Brain microvascular endothelial cell (primary cell): Measurements from ENCODE around the gene F11.

ENCODE experiments used
- DNase-seq: peaks from one replicate; pipeline ENCODE4 v3.0.0-alpha.2; 2020
- H3K27ac ChIP-seq: fragments of 250-450 bp; sonication (Bioruptor Pico); 2 replicates; pipeline ENCODE4 v1.5.1; 2020; ENCODE audit warnings: mild to moderate bottlenecking, moderate library complexity
- H3K27me3 ChIP-seq: fragments of 250-450 bp; sonication (Bioruptor Pico); replicated peaks from 2 replicates; pipeline ENCODE4 v1.5.1; 2020; ENCODE audit warnings: mild to moderate bottlenecking
- H3K36me3 ChIP-seq: fragments of 250-450 bp; sonication (Bioruptor Pico); replicated peaks from 2 replicates; pipeline ENCODE4 v1.5.1; 2020; ENCODE audit warnings: mild to moderate bottlenecking
- H3K4me3 ChIP-seq: 2 replicates; pipeline ENCODE4 v1.5.1; 2011; ENCODE audit warnings: low read depth, mild to moderate bottlenecking, control low read depth, low read length, moderate library complexity
- CTCF ChIP-seq: IDR thresholded peaks from 2 replicates; pipeline ENCODE4 v1.5.1; 2011; ENCODE audit warnings: low read depth, mild to moderate bottlenecking, moderate library complexity, low read length, control low read depth, inconsistent platforms; ENCODE audit errors: missing control alignments
- in situ Hi-C: cut with HindIII; loops from 2 replicates; pipeline ENCODE4 v1.10.0; 2017; ENCODE audit warnings: low sequenced_read_pairs, low pct_ligation_motif_present

The F11 gene

GRCh38 chr4:186299291-186299690 lies 33.3 kb downstream of the F11 start:
- DNase-seq: no peak
- no peak overlapping the region for H3K27ac ChIP-seq
- no peaks in the 10 kb centered on the region for H3K36me3 ChIP-seq
- H3K4me3 ChIP-seq: no peak overlapping the region
- in situ Hi-C loops: loop anchor here (25.0 kb wide), 1 partner anchor 288 kb away; no protein-coding TSS in a partner anchor
- no peaks in the 10 kb centered on the region for H3K27me3 ChIP-seq
- TF ChIP-seq CTCF: no peak

GRCh38 chr4:186300659-186301390 lies 34.8 kb downstream of the F11 start:
- in situ Hi-C loops: no loop called here

GRCh38 chr4:186304216-186304615 lies 38.2 kb downstream of the F11 start:
- no peak for DNase-seq
- Histone ChIP-seq H3K4me3 (no peak overlapping the region), H3K27me3 (no peaks in the 10 kb centered on the region), H3K36me3 (no peaks in the 10 kb centered on the region), H3K27ac (no peak overlapping the region)
- TF ChIP-seq CTCF: no peak
- in situ Hi-C loops: no loop called here

More at GRCh38 chr4:186300659-186301390, 34.8 kb downstream of the F11 start:
- H3K27me3 ChIP-seq: no peaks in the 10 kb centered on the region
- DNase-seq: no peak
- no peaks in the 10 kb centered on the region for H3K36me3 ChIP-seq
- H3K27ac ChIP-seq: no peak overlapping the region
- TF ChIP-seq CTCF: no peak
- no peak overlapping the region for H3K4me3 ChIP-seq

- in situ Hi-C loops: no loop called here
- H3K4me3 ChIP-seq: no peak overlapping the region
- H3K27me3 ChIP-seq: no peaks in the 10 kb centered on the region
- no peak for DNase-seq
- H3K27ac ChIP-seq: no peak overlapping the region
- no peaks in the 10 kb centered on the region for H3K36me3 ChIP-seq
- TF ChIP-seq CTCF: no peak
These were observed 39.0 kb downstream of the F11 start for GRCh38 chr4:186304866-186305505.

GRCh38 chr4:186307497-186307896 lies 41.5 kb downstream of the F11 start:
- H3K4me3 ChIP-seq: no peak overlapping the region
- no peaks in the 10 kb centered on the region for H3K36me3 ChIP-seq
- in situ Hi-C loops: no loop called here
- DNase-seq: no peak
- H3K27ac ChIP-seq: no peak overlapping the region
- H3K27me3 ChIP-seq: no peaks in the 10 kb centered on the region
- TF ChIP-seq CTCF: no peak

- no peak overlapping the region for H3K4me3 ChIP-seq
- H3K36me3 ChIP-seq: no peaks in the 10 kb centered on the region
- no peak for TF ChIP-seq CTCF
- H3K27ac ChIP-seq: no peak overlapping the region
- DNase-seq: no peak
- no peaks in the 10 kb centered on the region for H3K27me3 ChIP-seq
- in situ Hi-C loops: no loop called here
These were observed 41.9 kb downstream of the F11 start for GRCh38 chr4:186307916-186308315.
